Right hindlimb (tissue), 1 donor: Measurements from ENCODE around the gene VRK3.
"Not testable (repeated sequence)": the region's sequence is repeated elsewhere in the genome, so short reads cannot be mapped to it uniquely, and the experiment has no call there.

ENCODE experiments used
- DNase-seq: peaks from one replicate; pipeline ENCODE4 v3.0.0-alpha.2; 2018

The VRK3 gene

DNA sequence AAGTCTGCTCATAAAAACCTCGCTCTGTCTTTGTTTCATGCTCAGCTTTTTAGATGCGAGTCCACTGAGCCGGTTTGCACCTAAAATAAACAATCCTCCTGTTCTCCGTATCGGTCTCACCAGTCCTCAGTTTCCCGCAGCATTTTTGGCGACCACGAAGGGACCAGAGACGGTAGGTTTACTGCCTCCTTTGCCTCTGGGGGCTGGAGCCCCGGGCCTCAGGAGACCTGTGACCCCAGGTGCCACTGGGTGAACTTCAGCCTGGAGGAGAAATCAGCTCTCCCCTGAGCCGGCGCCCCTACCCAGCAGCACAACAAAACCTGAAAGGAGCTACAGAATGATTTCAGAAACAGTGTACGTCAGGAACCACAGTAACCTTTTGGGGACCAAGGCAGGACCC lies 72.3 kb downstream of the VRK3 start:
- DNase-seq = no peak

GRCh38 chr19:49952479-49952836 lies 72.7 kb downstream of the VRK3 start:
- DNase-seq = no peak

GRCh38 chr19:49951806-49952478 lies 73.2 kb downstream of the VRK3 start:
- DNase-seq = no peak

DNA sequence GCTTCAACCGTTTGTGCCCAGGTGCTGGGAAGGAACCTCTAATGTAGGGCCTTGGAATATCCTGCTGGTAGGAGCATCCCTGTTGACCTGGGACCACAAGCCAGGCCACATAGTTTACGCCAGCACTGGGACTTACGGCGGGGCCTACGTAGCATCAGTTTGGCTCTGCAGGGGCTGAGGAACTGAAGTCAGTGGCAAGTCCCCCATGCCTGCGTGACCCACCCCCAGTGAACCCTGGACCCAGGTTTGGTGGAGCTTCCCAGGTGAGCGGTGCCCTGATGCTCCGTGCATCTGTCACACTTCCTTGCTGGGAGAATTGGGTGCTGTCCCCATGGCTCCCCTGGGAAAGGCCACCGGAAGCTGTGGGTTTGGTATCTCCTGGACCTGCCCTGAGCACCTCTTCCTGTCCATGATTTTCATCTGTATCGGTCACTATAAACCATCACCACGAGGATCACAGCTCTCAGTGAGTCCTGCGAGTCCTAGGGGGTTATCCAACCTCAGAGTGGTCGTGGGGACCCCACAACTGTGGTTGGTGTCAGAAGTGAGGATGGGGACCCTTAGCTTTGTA lies 74.1 kb downstream of the VRK3 start:
- no peak for DNase-seq

GRCh38 chr19:49950590-49950948 lies 74.6 kb downstream of the VRK3 start:
- DNase-seq = no peak

GRCh38 chr19:49949742-49950589 lies 75.2 kb downstream of the VRK3 start:
- no peak for DNase-seq

DNA sequence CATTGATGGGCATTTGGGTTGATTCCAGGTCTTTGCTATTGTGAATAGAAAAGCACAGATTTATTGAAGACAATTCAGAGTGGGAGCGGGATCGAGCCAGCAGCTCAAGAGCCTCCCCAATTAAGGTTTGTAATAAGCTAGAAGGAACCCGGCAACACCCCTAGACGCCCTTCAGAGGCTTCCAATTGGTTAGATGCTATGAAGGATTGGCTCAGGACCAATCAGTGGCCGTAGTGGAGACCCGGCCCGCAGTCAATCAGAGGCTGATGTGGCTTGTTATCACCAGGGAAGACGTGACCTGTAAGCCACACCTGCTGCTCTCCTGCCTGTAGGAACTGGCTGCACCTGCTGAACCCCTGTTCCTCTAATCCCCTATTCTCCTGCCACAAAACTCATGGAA lies 78.8 kb downstream of the VRK3 start:
- no peak for DNase-seq

DNA sequence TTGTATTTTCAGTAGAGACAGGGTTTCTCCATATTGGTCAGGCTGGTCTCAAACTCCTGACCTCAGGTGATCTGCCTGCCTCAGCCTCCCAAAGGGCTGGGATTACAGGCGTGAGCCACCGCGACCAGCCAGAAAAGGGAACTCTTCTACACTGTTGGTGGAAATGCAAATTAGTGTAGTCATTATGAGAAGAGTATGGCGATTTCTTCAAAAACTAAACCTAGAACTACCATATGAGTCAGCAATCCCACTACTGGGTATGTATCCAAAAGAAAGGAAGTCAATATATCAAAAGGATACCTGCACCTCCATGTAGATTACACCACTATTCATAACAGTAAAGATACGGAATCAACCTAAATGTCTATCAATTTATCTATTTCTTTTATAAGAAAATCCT lies 80.6 kb downstream of the VRK3 start:
- DNase-seq = not testable (repeated sequence)

- no peak for DNase-seq
These were observed 84.7 kb downstream of the VRK3 start for GRCh38 chr19:49940482-49940791.

GRCh38 chr19:49939721-49940481 lies 85.3 kb downstream of the VRK3 start:
- DNase-seq = no peak

- no peak for DNase-seq
These were observed 86.5 kb downstream of the VRK3 start for GRCh38 chr19:49938662-49939061.

DNA sequence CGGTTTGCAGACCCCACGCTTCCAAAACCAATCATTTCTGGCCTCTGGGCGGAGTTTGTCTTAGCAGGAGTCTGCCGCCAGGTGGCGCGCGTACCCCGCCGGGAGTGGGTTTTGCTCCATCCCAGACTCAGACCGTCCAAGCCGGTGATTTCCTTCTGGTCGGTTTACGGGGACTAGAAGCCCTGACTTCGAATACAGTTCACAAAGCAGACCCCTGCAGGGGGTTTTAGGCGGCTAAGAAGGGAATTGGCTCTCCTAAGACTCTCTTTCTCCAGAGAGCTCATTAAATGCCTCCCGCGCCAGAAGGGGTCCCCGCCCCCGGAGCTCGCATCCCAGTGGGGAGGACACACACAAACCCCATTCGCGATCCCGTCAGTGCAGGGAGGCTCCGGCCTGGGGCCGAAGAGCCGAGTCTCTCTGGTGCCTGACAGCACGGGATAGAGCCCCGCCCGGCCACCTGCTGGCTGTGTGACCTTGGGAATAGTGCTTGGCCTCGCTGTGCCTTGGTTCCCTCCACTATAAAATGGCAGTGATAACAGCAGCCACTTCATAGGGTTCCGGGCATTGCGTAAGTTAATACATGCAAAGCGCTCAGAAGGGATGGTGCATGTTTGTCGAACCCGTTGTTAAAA lies 87.3 kb downstream of the VRK3 start:
- DNase-seq = peak; percentile 89

- DNase-seq = no peak
These were observed 88.6 kb downstream of the VRK3 start for GRCh38 chr19:49936549-49936948.

- DNase-seq = no peak
These were observed 91.5 kb downstream of the VRK3 start for GRCh38 chr19:49933643-49934042.

- no peak for DNase-seq
These were observed 92.4 kb downstream of the VRK3 start for GRCh38 chr19:49932731-49933131.

GRCh38 chr19:49932041-49932451 lies 93.1 kb downstream of the VRK3 start:
- no peak for DNase-seq

- DNase-seq = no peak
These were observed 93.7 kb downstream of the VRK3 start for GRCh38 chr19:49931293-49932040.

GRCh38 chr19:49930483-49931011 lies 94.6 kb downstream of the VRK3 start:
- DNase-seq = peak; percentile 60

DNA sequence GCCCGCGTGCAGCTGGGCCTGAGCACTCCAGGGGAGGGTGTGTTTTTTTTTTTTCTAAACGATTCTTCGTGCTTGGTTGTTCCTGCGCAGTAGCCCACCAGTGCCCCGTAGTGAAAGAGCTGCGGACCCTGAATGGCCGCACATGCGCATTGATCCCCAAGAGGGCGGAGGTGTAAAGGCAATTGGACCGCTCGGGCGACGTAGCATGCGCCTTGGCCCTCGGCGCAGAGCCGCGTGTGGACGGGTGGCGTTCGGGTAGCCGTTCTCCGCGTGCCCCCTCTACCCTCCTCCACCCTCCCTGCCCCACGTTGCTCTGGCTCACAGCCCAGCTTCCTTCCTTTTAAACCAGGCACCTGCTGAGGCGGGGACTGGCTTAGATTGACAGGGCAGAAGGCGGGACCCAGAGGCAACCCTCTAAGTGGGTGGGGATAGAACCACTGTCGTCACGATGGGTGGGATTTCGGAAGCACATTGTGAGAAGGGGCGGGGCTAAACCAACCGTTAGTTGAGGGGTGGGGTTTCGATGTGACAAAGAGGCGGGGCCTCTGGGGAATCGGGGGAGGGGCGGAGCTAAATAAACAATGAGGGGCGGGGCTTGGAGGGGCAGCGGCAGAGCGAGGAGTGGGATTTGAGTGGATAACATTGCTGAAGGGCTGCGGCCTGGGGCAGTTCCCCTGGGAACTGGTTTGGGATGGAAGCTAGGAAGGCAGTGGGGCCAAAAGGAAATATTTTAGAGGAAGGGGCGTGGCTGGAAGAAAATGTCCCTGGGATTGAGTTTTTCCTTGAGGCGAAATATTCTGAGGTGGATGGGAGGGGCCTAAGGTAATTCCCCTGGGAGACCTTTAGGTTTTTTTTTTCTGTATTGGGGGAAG lies 95.3 kb downstream of the VRK3 start:
- peak; percentile 94 for DNase-seq

DNA sequence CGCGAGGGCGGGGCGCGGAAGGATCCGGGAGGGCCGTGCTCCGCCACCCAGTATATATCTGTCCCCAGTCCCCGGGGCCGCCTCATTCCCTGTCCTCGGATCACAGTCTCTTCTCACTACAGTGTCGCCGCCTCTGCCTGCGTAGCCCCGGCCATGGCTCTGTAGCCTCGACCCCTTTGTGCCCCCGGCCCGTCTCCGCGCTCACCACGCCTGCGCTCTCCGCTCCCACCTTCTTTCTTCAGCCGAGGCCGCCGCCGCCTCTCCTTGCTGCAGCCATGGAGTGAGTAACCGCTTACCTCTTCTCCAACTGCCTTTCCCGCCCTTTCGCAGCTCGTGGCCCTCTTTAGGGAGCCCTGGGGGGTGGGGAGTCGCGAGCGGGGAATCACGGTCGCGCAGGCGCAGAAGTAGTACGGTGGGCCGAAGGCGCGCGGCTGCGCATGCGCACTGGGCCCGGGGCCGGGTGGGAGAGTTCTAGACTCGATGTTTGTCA lies 96.0 kb downstream of the VRK3 start, which contains the start of the genes ATF5 and NUP62:
Gene ATF5, plus strand, starts transcription at position 85 of the 490 bp plus-strand sequence. CDS start 1,646 bp downstream, outside the sequence.
Gene NUP62, minus strand, starts transcription at position 384 of the 490 bp plus-strand sequence. CDS start 19,697 bp downstream, outside the sequence.
- peak; percentile 95 for DNase-seq
